ENCODE measurements around the gene SLC18A2. TPM values are rescaled to one million over a fixed set of nuclear protein-coding genes. Genes with fewer than 3 reads are reported as not detected.

The SLC18A2 gene
- polyA plus RNA-seq, 2 of the 4 experiments (the other 2 are of a cell fraction), result 0.03 to 0.09 TPM

DNA sequence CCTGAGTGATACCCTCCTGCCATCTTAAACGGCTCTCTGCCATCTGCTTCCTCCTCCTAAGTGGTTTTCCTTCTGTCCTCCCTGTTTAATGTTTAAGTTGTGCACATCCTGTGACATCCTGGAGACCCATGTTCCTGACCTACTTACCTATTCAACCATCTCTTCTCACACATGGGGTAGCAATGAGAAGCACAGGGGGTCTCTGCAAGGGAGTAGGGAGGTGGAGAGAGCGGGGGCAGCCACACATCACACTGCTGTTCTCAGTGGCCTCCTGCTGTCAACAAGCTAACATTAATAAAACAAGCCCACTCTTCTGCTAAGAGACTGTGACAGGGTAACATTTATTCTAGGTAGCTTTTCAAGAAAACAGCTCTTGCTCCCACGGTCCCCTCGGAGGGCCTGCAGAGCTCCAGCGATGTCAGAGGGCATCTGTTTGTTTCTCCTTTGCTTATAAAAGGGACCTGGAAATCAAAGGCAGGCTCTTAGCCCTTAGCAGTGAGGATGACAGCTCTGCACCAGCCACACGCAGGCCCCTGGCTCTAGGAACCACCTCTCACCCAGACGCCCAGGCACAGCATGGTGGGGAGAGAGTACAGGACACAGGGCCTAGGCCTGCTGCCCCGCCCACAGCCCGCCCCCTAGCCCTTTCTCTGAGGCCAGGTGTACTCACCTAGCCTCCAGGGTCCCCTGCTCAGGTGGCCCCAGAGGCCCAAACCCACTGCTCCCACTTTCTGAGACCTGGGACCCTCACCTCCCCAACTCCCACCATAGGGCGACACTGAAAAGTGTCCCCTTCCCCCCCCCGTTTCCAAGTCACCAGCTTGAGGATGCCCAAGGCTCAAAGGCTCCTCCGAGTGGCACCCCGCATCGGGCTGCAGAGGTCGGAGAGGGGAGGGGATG lies 943 bp upstream of the SLC18A2 start:
- no peak for FAIRE-seq
- 75% methylated on average over 11 of the region's 15 CpGs for WGBS (ENCODE audit: missing lambda C conversion rate)
- 0 out of 3 replicates have a peak, but pooled peaks cover 3% of the 10 kb centered on the region for H3K4me1 ChIP-seq
- no peak overlapping the region for H3K4me2 ChIP-seq
- CTCF ChIA-PET, result interaction anchor here (1.2 to 2.4 kb wide), 3 partner anchors 12 to 80 kb away, joined by 4 to 15 read pairs (median 5); no protein-coding TSS in a partner anchor
- H3K4me3 ChIP-seq, result no peak overlapping the region
- DNase-seq (ENCODE audit: low read depth in 1 of 2, low spot score in 1 of 2), result no peak
- TF ChIP-seq CBX8 (IDR thresholded peaks at IDR 0.05), result no peak
- no peak for TF ChIP-seq REST (IDR thresholded peaks at IDR 0.05)
- TF ChIP-seq GATA3 (IDR thresholded peaks at IDR 0.05; ENCODE audit: borderline replicate concordance), result no peak
- no peak for TF ChIP-seq PHF8 (IDR thresholded peaks at IDR 0.05; ENCODE audit: borderline replicate concordance, low read depth)
- TF ChIP-seq MYC (IDR thresholded peaks at IDR 0.05; ENCODE audit: borderline replicate concordance, low read length), result no peak
- no peak for TF ChIP-seq ESRRA (IDR thresholded peaks at IDR 0.05; ENCODE audit: borderline replicate concordance, low read length)
- no peak for TF ChIP-seq NR3C1 (IDR thresholded peaks at IDR 0.05)
- TF ChIP-seq SMC3 (IDR thresholded peaks at IDR 0.05), result no peak
- no peak for TF ChIP-seq POLR2AphosphoS2 (conservative IDR thresholded peaks at IDR 0.05; ENCODE audit: low read length)
- no peak for TF ChIP-seq NFE2L2 (conservative IDR thresholded peaks at IDR 0.05; ENCODE audit: low read length)
- no peak for TF ChIP-seq E2F6 (IDR thresholded peaks at IDR 0.05; ENCODE audit: borderline replicate concordance, low read depth)
- TF ChIP-seq ZFP36 (IDR thresholded peaks at IDR 0.05; ENCODE audit: borderline replicate concordance, partially characterized antibody), result no peak
- TF ChIP-seq, protein P1, sequence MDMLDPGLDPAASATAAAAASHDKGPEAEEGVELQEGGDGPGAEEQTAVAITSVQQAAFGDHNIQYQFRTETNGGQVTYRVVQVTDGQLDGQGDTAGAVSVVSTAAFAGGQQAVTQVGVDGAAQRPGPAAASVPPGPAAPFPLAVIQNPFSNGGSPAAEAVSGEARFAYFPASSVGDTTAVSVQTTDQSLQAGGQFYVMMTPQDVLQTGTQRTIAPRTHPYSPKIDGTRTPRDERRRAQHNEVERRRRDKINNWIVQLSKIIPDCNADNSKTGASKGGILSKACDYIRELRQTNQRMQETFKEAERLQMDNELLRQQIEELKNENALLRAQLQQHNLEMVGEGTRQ (IDR thresholded peaks at IDR 0.05), result no peak
- POLR2A ChIA-PET, result no interaction called here
- peak in 1 of 2 experiments; percentile 24; a peak in 2 of 6 replicates for ATAC-seq
- H3K27ac ChIP-seq, result no peak overlapping the region
- no peaks in the 10 kb centered on the region for H3K9me3 ChIP-seq

- no peak for TF ChIP-seq BCL3 (IDR thresholded peaks at IDR 0.05)
- no peak for TF ChIP-seq EHF (CRISPR knock-in tag; IDR thresholded peaks at IDR 0.05)
- no peak for TF ChIP-seq CEBPB (IDR thresholded peaks at IDR 0.05)
- no peak for TF ChIP-seq EHMT2 (IDR thresholded peaks at IDR 0.05; ENCODE audit: low read depth)
- no peak for TF ChIP-seq MYC (IDR thresholded peaks at IDR 0.05; ENCODE audit: borderline replicate concordance, low read length)
- no peak for TF ChIP-seq NFE2L2 (conservative IDR thresholded peaks at IDR 0.05; ENCODE audit: low read length)
- no peak for TF ChIP-seq GATA3 (IDR thresholded peaks at IDR 0.05; ENCODE audit: borderline replicate concordance)
- TF ChIP-seq CBX2 (IDR thresholded peaks at IDR 0.05; ENCODE audit: borderline replicate concordance, low read depth), result no peak
- no peak for TF ChIP-seq ZSCAN20 (CRISPR knock-in tag; IDR thresholded peaks at IDR 0.05)
- no peak for TF ChIP-seq CBX8 (IDR thresholded peaks at IDR 0.05)
- TF ChIP-seq SREBF2 (IDR thresholded peaks at IDR 0.05), result no peak
- Histone ChIP-seq H3K27ac (peak overlapping the region in 1 of 2 experiments; percentile 40; a peak in 2 of 6 replicates), H3K4me3 (peak overlapping the region; percentile 47), H3K9me3 (no peaks in the 10 kb centered on the region), H3K4me2 (peak overlapping the region; percentile 94), H3K4me1 (0 out of 3 replicates have a peak, but pooled peaks cover 3% of the 10 kb centered on the region)
- ChIA-PET POLR2A (no interaction called here), CTCF (interaction anchor here (1.3 to 4.4 kb wide), 2 partner anchors 9 to 25 kb away, joined by 3 to 22 read pairs; no protein-coding TSS in a partner anchor)
- DNase-seq (ENCODE audit: low read depth in 1 of 2, low spot score in 1 of 2) (no peak), ATAC-seq (peak; percentile 45 to 66; a peak in 3 of 6 replicates), FAIRE-seq (no peak)
- 68% methylated on average over 21 of the region's 56 CpGs for WGBS (ENCODE audit: missing lambda C conversion rate)
Measured at GRCh38 chr10:117241541-117242462, 888 bp downstream of the SLC18A2 start.

Measured in A549 (cell line).